DOHH2 (cell line): ENCODE results near the gene CGB3.

Experiments used
- CTCF ChIP-seq: fragments of 200-600 bp; sonication (generic); IDR thresholded peaks from one replicate; pipeline ENCODE4 v1.5.1; 2014; ENCODE audit warnings: antibody characterized with exemption, mild to moderate bottlenecking, low read depth, low read length; ENCODE audit not compliant: poor library complexity, severe bottlenecking
- EZH2phosphoT487 ChIP-seq: fragments of 200-600 bp; sonication (generic); IDR thresholded peaks from 2 replicates; pipeline ENCODE4 v1.6.1; 2017; ENCODE audit warnings: borderline replicate concordance, mild to moderate bottlenecking, antibody characterized with exemption, low read length, moderate library complexity, mixed read lengths

GRCh38 chr19:49004964-49005614 is 19.0 kb downstream of the CGB3 start:
- TF ChIP-seq CTCF (no peak), EZH2phosphoT487 (no peak)
